ENCODE results near the gene MAS1L. TPM values are rescaled to one million over a fixed set of nuclear protein-coding genes. Genes with fewer than 3 reads are reported as not detected.

Gene MAS1L
- total and polyA plus RNA-seq, 12 donors: not detected

DNA sequence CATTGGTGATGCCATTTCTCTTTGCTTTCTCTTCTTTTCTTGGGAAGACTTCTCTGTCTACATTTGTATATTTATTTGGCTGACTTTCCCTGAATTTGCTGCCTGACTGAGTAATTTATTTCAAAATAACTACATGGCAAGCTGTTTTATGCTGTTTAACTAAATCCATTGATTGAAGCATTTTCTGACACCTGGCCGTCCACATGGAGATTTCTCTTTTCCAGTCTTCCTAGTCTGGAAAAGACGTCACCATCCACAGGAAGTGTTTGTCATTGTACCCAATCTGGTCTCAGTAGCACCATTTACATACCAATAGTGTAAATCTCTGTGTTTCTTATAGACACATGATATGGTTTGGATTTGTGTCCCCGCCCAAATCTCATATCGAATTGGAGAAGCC lies 9.2 kb upstream of the MAS1L start:
- TF ChIP-seq, protein P1, sequence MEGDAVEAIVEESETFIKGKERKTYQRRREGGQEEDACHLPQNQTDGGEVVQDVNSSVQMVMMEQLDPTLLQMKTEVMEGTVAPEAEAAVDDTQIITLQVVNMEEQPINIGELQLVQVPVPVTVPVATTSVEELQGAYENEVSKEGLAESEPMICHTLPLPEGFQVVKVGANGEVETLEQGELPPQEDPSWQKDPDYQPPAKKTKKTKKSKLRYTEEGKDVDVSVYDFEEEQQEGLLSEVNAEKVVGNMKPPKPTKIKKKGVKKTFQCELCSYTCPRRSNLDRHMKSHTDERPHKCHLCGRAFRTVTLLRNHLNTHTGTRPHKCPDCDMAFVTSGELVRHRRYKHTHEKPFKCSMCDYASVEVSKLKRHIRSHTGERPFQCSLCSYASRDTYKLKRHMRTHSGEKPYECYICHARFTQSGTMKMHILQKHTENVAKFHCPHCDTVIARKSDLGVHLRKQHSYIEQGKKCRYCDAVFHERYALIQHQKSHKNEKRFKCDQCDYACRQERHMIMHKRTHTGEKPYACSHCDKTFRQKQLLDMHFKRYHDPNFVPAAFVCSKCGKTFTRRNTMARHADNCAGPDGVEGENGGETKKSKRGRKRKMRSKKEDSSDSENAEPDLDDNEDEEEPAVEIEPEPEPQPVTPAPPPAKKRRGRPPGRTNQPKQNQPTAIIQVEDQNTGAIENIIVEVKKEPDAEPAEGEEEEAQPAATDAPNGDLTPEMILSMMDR (IDR thresholded peaks at IDR 0.05): no peak
- Histone ChIP-seq H3K4me1 (no peaks in the 10 kb centered on the region), H3K4me3 (no peak overlapping the region), H3K27ac (no peak overlapping the region), H3K9me3 (no peaks in the 10 kb centered on the region), H3K36me3 (no peaks in the 10 kb centered on the region), H3K27me3 (peaks cover 0 to 33% (median 17%) of the 10 kb centered on the region in 7 donors)
- DNase-seq: no peak
- WGBS, 2 donors: 74 to 83% methylated on average over 4 of the region's 4 CpGs
- ATAC-seq: no peak
- intact Hi-C loops (cut with DNase I): no loop called here

DNA sequence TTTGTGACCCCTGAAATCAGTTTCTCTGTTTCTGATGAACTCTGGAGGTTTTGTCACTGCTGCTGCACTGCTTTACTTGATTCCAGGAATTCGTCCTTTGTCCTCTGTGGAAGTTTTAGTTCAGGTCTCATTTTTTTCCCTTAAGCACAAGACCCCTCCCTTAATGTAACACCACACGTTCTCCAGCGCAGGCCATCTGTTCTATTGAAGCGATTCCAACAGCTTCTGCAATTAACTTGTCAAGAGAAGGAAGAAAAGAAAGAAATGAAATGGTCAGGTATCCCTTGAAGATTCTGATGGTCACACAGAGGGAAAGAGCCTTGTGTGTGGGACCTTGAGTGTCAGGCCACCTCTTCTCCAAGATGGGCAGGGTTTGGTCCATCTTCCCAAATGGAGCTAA lies 7.8 kb upstream of the MAS1L start:
- no peaks in the 10 kb centered on the region for H3K4me1 ChIP-seq
- ATAC-seq: no peak
- no peaks in the 10 kb centered on the region for H3K36me3 ChIP-seq
- 68 to 70% methylated on average over 4 of the region's 4 CpGs for WGBS, 2 donors
- no peak overlapping the region for H3K4me3 ChIP-seq
- no peaks in the 10 kb centered on the region for H3K9me3 ChIP-seq
- H3K27ac ChIP-seq: no peak overlapping the region
- H3K27me3 ChIP-seq: peaks cover 0 to 30% (median 11%) of the 10 kb centered on the region in 7 donors
- intact Hi-C loops (cut with DNase I): no loop called here
- DNase-seq: no peak
- TF ChIP-seq, protein P1 (IDR thresholded peaks at IDR 0.05): no peak

DNA sequence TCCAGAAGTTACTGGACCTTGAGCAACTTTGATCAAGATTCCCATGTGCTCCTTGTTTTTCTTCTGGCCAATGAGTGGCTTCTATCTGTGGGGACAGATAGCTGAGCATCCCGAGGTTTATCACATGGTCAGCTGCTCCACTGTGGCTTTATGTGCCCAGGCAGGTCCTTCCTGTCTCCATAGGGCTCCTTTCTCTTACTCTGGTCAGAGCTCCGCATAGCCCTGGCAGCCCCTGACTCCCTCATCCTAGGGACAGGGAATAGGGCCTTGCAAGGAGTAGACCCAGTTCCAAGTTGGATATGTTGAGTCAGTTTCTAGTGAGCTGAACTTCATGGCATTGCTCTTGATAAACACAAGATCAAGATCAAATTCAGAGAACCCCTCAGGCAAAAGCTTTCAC lies 6.4 kb upstream of the MAS1L start:
- no peaks in the 10 kb centered on the region for H3K36me3 ChIP-seq
- ATAC-seq (no peak), DNase-seq (no peak)
- no peaks in the 10 kb centered on the region for H3K4me1 ChIP-seq
- TF ChIP-seq, protein P1 (IDR thresholded peaks at IDR 0.05): no peak
- intact Hi-C loops (cut with DNase I): no loop called here
- H3K27ac ChIP-seq: no peak overlapping the region
- WGBS, 2 donors: 60 to 64% methylated on average over 2 of the region's 2 CpGs
- no peaks in the 10 kb centered on the region for H3K9me3 ChIP-seq
- H3K27me3 ChIP-seq: peaks cover 0 to 26% (median 11%) of the 10 kb centered on the region in 7 donors
- no peak overlapping the region for H3K4me3 ChIP-seq

DNA sequence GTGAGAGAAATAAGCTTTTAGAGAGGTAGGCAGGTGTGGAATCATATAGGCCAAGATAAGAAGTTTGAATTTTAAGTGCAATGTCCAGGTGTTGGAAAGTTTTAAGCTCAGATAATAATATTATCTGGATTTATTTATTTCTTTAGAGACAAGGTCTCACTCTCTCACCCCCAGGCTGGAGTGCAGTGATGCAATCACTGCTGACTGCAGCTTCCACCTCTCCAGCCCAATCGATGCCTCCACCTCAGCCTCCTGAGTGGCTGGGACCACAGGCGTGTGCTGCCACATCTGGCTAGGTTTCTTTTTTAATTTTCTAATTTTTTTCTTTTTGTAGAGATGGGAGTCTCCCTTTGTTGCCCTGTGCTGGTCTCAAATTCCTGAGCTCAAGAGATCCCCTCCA lies 5.5 kb upstream of the MAS1L start:
- TF ChIP-seq, protein P1 (IDR thresholded peaks at IDR 0.05): no peak

More for the DNA sequence above, 5.5 kb upstream of the MAS1L start:
- DNase-seq: no peak
- 71 to 75% methylated on average over 2 of the region's 2 CpGs for WGBS, 2 donors
- peaks cover 0 to 31% (median 11%) of the 10 kb centered on the region in 7 donors for H3K27me3 ChIP-seq
- no peaks in the 10 kb centered on the region for H3K4me1 ChIP-seq
- no peak for ATAC-seq
- intact Hi-C loops (cut with DNase I): no loop called here
- no peak overlapping the region for H3K4me3 ChIP-seq
- no peaks in the 10 kb centered on the region for H3K36me3 ChIP-seq
- H3K27ac ChIP-seq: no peak overlapping the region
- no peaks in the 10 kb centered on the region for H3K9me3 ChIP-seq

Measured in heart right ventricle (tissue), 16 donors.